ENCODE data around the gene ARHGEF3. TPM values are rescaled to one million over a fixed set of nuclear protein-coding genes. Genes with fewer than 3 reads are reported as not detected.

ARHGEF3 gene
- total RNA-seq, 6 experiments from 2014 or later, result 1.0 to 2.9 (median 1.6) TPM

GRCh38 chr3:56829533-56829932, 27.8 kb upstream of the ARHGEF3 start:
- ATAC-seq (no peak), DNase-seq (no peak)
- H3K4me3 ChIP-seq, result no peak overlapping the region
- H3K9me3 ChIP-seq, result no peaks in the 10 kb centered on the region
- TF ChIP-seq CTCF (IDR thresholded peaks at IDR 0.05), result no peak
- no peak for TF ChIP-seq POLR2A (IDR thresholded peaks at IDR 0.05)
- H3K27me3 ChIP-seq, result no peaks in the 10 kb centered on the region
- 71% methylated on average over 1 of the region's 1 CpG for WGBS (ENCODE audit: insufficient coverage, low coverage, low lambda C conversion rate, missing lambda C conversion rate)
- intact Hi-C loops (cut with DNase I), result no loop called here
- H3K36me3 ChIP-seq, result no peaks in the 10 kb centered on the region
- no peak overlapping the region for H3K27ac ChIP-seq
- peaks cover 0 to 14% (median 0%) of the 10 kb centered on the region in 4 donors for H3K4me1 ChIP-seq

- no peak for ATAC-seq
- WGBS (ENCODE audit: insufficient coverage, low coverage, low lambda C conversion rate, missing lambda C conversion rate), result 85% methylated on average over 5 of the region's 5 CpGs
- no peak overlapping the region for H3K4me3 ChIP-seq
- H3K9me3 ChIP-seq, result no peaks in the 10 kb centered on the region
- peaks cover 0 to 14% (median 0%) of the 10 kb centered on the region in 4 donors for H3K4me1 ChIP-seq
- intact Hi-C loops (cut with DNase I), result no loop called here
- no peaks in the 10 kb centered on the region for H3K27me3 ChIP-seq
- no peak overlapping the region for H3K27ac ChIP-seq
- DNase-seq, result no peak
- H3K36me3 ChIP-seq, result no peaks in the 10 kb centered on the region
- TF ChIP-seq CTCF (IDR thresholded peaks at IDR 0.05) (no peak), POLR2A (IDR thresholded peaks at IDR 0.05) (no peak)
Measured at GRCh38 chr3:56826831-56827722, 25.3 kb upstream of the ARHGEF3 start.

GRCh38 chr3:56825567-56826438, 24.1 kb upstream of the ARHGEF3 start:
- no peak for ATAC-seq
- H3K36me3 ChIP-seq, result no peaks in the 10 kb centered on the region
- peaks cover 0 to 4% (median 0%) of the 10 kb centered on the region in 4 donors for H3K4me1 ChIP-seq
- H3K27ac ChIP-seq, result no peak overlapping the region
- no peak for DNase-seq
- H3K9me3 ChIP-seq, result no peaks in the 10 kb centered on the region
- intact Hi-C loops (cut with DNase I), result no loop called here
- H3K4me3 ChIP-seq, result no peak overlapping the region
- WGBS (ENCODE audit: insufficient coverage, low coverage, low lambda C conversion rate, missing lambda C conversion rate), result 46% methylated on average over 4 of the region's 4 CpGs
- no peak for TF ChIP-seq CTCF (IDR thresholded peaks at IDR 0.05)
- TF ChIP-seq POLR2A (IDR thresholded peaks at IDR 0.05), result no peak
- no peaks in the 10 kb centered on the region for H3K27me3 ChIP-seq

GRCh38 chr3:56823984-56824703, 22.4 kb upstream of the ARHGEF3 start:
- H3K27ac ChIP-seq, result no peak overlapping the region
- 13% methylated on average over 3 of the region's 4 CpGs for WGBS (ENCODE audit: insufficient coverage, low coverage, low lambda C conversion rate, missing lambda C conversion rate)
- H3K27me3 ChIP-seq, result no peaks in the 10 kb centered on the region
- no peaks in the 10 kb centered on the region for H3K36me3 ChIP-seq
- no peak for DNase-seq
- no peak overlapping the region for H3K4me3 ChIP-seq
- no peaks in the 10 kb centered on the region for H3K9me3 ChIP-seq
- H3K4me1 ChIP-seq, result no peaks in the 10 kb centered on the region
- no peak for TF ChIP-seq POLR2A (IDR thresholded peaks at IDR 0.05)
- no peak for TF ChIP-seq CTCF (IDR thresholded peaks at IDR 0.05)
- intact Hi-C loops (cut with DNase I), result no loop called here
- no peak for ATAC-seq
